Measurements from ENCODE around the gene COP1.

GRCh38 chr1:176051402-176051801 is 155.7 kb downstream of the COP1 start:
- no peak for TF ChIP-seq NFYB (IDR thresholded peaks at IDR 0.05; ENCODE audit: insufficient read depth, low read depth, low read length)
- no peak for TF ChIP-seq TAF1 (IDR thresholded peaks at IDR 0.05; ENCODE audit: borderline replicate concordance, low read depth, low read length)
- no peak for TF ChIP-seq EP300 (IDR thresholded peaks at IDR 0.05; ENCODE audit: borderline replicate concordance in 1 of 2, control insufficient read depth in 1 of 2, low read depth in 2 of 2, low read length in 2 of 2)
- no peak for TF ChIP-seq MXI1 (IDR thresholded peaks at IDR 0.05; ENCODE audit: low read depth, low read length)
- no peak for TF ChIP-seq ZNF274 (IDR thresholded peaks at IDR 0.05; ENCODE audit: insufficient read depth, insufficient read length)
- TF ChIP-seq PAX5 (IDR thresholded peaks at IDR 0.05; ENCODE audit: borderline replicate concordance, low read depth, low read length): no peak
- no peak for TF ChIP-seq ZZZ3 (IDR thresholded peaks at IDR 0.05; ENCODE audit: control insufficient read depth, insufficient read length, low read depth)
- no peak for TF ChIP-seq RCOR1 (conservative IDR thresholded peaks at IDR 0.05; ENCODE audit: low read depth, low read length)
- no peak for TF ChIP-seq POLR2A (IDR thresholded peaks at IDR 0.05; ENCODE audit: low read depth, low read length)
- TF ChIP-seq CTCF (IDR thresholded peaks at IDR 0.05 in 2 of 3, conservative IDR thresholded peaks at IDR 0.05 in 1 of 3; ENCODE audit: control insufficient read depth in 2 of 3, extremely low read depth in 1 of 3, insufficient read depth in 1 of 3, low read depth in 3 of 3, low read length in 3 of 3): no peak
